WI38 (cell line): ENCODE data around the gene IFT122.

Source experiments
- H3K4me3 ChIP-seq: 2 replicates; pipeline ENCODE4 v1.5.1; 2011; ENCODE audit warnings: low read depth, mild to moderate bottlenecking, control low read depth, low read length
- TF ChIP-seq, protein P1 (sequence below): IDR thresholded peaks from 2 replicates; pipeline ENCODE4 v1.5.1; 2012; ENCODE audit warnings: low read depth, mild to moderate bottlenecking, control low read depth, low read length

IFT122 gene

DNA sequence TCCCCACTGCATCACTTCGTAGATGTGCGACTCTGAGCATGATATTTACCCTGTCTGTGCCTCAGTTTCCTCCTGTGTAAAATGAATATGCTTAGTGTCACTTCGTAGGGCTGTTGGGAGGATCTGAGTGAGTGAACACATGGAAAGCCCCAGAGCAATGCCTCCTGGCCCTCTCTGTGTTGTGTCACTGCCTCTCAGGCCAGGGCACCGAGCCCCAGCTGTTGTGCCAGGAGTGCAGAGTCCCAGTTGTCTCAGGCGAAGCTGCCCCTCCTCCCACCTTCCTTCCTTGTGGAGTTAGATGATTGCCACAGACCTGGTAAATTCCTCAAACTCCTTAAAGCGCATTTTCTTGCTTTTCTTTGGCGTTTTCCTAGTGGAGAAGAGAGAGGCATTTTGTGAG, 37.8 kb upstream of the IFT122 start:
- no peak overlapping the region for H3K4me3 ChIP-seq
- TF ChIP-seq, protein P1, sequence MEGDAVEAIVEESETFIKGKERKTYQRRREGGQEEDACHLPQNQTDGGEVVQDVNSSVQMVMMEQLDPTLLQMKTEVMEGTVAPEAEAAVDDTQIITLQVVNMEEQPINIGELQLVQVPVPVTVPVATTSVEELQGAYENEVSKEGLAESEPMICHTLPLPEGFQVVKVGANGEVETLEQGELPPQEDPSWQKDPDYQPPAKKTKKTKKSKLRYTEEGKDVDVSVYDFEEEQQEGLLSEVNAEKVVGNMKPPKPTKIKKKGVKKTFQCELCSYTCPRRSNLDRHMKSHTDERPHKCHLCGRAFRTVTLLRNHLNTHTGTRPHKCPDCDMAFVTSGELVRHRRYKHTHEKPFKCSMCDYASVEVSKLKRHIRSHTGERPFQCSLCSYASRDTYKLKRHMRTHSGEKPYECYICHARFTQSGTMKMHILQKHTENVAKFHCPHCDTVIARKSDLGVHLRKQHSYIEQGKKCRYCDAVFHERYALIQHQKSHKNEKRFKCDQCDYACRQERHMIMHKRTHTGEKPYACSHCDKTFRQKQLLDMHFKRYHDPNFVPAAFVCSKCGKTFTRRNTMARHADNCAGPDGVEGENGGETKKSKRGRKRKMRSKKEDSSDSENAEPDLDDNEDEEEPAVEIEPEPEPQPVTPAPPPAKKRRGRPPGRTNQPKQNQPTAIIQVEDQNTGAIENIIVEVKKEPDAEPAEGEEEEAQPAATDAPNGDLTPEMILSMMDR, result no peak

DNA sequence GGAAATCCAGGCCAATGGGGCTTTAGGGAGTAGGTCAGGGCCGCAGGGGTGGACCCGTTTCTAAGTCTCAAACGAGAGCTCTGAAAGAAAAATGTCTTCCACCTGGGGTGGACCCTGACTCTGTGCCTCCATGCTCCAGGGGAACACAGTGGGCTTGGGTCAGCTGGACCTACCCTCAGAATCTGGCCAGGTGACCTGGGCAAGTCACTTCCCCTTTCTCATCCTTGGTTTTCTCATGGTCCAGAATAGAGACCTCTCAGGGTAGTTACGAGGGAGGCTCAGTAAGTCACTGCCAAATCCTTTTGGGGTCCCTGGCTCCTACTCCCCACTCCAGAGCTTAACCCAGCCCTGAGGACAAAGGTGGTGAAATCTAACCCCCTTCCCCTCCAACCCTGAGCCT, 37.4 kb upstream of the IFT122 start:
- H3K4me3 ChIP-seq, result no peak overlapping the region
- TF ChIP-seq, protein P1, result no peak

DNA sequence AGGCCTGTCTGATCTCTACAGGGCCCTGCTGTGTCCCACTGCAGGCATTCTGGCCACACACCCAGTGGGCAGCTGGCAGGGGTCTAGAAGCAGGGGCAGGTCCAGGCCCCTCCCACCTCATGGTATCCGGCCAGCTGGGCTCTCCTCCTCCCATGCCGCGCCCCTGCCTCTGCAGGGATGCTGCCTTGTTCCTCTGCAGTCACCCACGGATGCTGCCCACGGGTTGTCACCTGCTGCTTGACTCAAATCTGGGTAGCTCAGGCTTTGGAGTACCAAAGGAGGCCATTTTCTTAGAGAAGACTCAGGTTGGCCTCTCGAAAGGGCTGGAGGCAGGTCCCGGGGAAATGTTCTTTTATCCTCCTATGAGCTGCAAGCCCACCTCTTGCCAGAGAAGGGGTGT, 36.6 kb upstream of the IFT122 start:
- TF ChIP-seq, protein P1, result no peak
- no peak overlapping the region for H3K4me3 ChIP-seq

DNA sequence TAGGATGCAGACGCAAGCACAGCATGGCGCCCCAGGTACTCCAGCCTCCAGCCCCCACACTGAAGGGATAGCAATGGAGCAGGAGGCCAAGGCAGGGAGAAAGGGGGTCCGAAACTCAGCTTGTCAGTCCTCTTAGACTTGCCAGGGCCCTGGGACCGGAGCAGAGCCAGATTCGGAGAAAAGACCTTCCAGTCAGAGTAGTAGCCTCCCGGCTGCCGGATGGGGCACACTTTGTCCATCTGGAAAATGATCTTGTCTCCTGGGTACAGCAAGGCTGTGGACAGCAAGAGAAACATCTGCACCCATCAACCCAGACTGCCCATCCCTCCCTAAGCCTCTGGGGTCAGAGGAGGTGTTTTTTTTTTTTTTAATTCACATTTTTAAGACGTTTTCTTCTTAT, 35.9 kb upstream of the IFT122 start:
- H3K4me3 ChIP-seq, result no peak overlapping the region
- TF ChIP-seq, protein P1, result no peak

DNA sequence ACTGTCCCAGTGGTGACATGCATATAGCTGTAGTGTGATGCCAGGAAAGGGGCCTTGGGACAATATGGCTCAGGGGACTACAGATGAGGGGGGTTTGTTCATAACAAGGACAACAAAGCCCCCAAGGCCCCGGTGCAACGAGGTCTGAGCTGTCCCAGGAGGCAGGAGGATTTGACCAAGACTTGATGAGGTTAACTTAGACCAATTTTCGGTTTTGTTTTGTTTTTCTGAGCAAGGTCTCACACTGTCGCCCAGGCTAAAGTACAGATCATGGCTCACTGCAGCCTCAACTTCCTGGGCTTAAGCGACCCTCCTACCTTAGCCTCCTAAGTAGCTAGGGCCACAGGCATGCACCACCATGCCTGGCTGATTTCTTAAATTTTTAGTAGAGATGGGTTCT, 35.4 kb upstream of the IFT122 start:
- no peak overlapping the region for H3K4me3 ChIP-seq
- TF ChIP-seq, protein P1, result no peak

DNA sequence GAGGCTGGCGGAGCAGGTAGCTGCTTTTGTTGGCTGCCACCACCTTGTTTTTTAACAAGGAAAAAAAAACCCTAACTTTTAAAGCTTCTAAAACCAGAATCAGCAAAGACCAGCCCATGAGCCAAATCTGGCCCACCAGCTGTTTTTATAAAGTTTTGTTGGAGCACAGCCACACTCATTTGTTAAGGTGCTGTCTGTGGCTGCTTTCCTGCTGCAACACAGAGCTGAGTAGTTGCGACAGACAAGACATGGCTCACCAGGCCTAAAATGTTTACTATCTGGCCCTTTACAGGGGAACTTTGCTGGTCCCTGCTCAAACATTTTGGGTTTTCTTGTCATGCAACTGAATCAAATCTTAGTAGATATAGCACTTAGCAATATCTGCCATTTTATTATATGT, 30.5 kb upstream of the IFT122 start:
- H3K4me3 ChIP-seq, result no peak overlapping the region
- TF ChIP-seq, protein P1, result no peak

DNA sequence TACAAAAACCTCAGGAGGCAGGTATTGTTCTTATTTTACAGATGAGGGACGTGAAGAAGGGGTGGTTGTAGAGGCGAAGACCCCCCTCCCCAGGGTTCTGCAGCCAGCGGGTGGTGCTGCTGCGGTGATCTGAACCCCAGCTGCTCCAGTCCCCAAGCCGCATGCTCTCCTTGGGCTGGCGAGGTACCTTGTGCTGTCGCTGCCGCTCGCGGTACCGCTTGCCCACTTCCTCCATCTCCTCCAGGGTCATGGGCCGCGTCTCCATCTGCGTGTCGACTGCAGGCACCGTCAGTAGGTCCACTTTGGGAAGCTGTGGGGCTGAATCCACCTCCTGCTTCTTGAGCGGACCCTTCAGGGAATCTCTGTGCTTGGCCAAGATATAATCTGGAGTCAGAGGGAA, 29.1 kb upstream of the IFT122 start:
- no peak overlapping the region for H3K4me3 ChIP-seq
- TF ChIP-seq, protein P1, result no peak
